PC-3 (cell line): Measurements from ENCODE around the gene NPAS1. TPM values are rescaled to one million over a fixed set of nuclear protein-coding genes. Genes with fewer than 3 reads are reported as not detected.

Source experiments
- ATAC-seq: fragments of 200-7000 bp; cut with Tn5 transposase; 2 replicates; pipeline ENCODE4 v1.9.1; 2020; ENCODE audit warnings: mild to moderate bottlenecking, moderate library complexity
- BruUV-seq: library from RNA; stranded (reverse); fragments of 400-500 nt; replicated peaks from 2 replicates; lab custom pipeline; 2021; lab: Mats Ljungman, UMichigan
- CTCF ChIA-PET: fragments of 300-600 bp; sonication (Branson Sonifier 250); formaldehyde crosslinking; loops from one replicate; lab custom pipeline; 2022; ENCODE audit warnings: antibody characterized with exemption; lab: Charles Lee
- POLR2A ChIA-PET: fragments of 300-600 bp; sonication (Branson Sonifier 250); formaldehyde crosslinking; loops from one replicate; lab custom pipeline; 2022; ENCODE audit warnings: antibody characterized with exemption; ENCODE audit not compliant: unreplicated experiment; lab: Charles Lee
- DNase-seq: peaks from one replicate; pipeline ENCODE4 v3.0.0-alpha.2; 2015
- H2AFZ ChIP-seq: fragments of 300-600 bp; sonication (generic); 2 replicates; pipeline ENCODE4 v1.6.0; 2016; ENCODE audit warnings: antibody characterized with exemption, low read length
- H3F3A ChIP-seq: fragments of 300-600 bp; sonication (generic); one replicate; pipeline ENCODE4 v1.6.0; 2017; ENCODE audit warnings: antibody characterized with exemption, low read length, control low read depth, mild to moderate bottlenecking; ENCODE audit not compliant: unreplicated experiment
- H3K27ac ChIP-seq: fragments of 300-600 bp; sonication (generic); 2 replicates; pipeline ENCODE4 v1.5.1; 2016; ENCODE audit warnings: mild to moderate bottlenecking, low read length
- H3K27me3 ChIP-seq: fragments of 300-600 bp; sonication (generic); 2 replicates; pipeline ENCODE4 v1.6.1; 2016; ENCODE audit warnings: low read length, mixed read lengths
- H3K36me3 ChIP-seq: fragments of 300-600 bp; sonication (generic); 2 replicates; pipeline ENCODE4 v1.6.1; 2016; ENCODE audit warnings: low read depth, mixed run types, low read length, mixed read lengths
- H3K4me1 ChIP-seq: fragments of 300-600 bp; sonication (generic); 2 replicates; pipeline ENCODE4 v1.5.1; 2016; ENCODE audit warnings: low read length; ENCODE audit not compliant: insufficient read depth
- H3K4me2 ChIP-seq: fragments of 300-600 bp; sonication (generic); 2 replicates; pipeline ENCODE4 v1.6.0; 2016; ENCODE audit warnings: low read length
- H3K4me3 ChIP-seq: fragments of 300-600 bp; sonication (generic); 2 replicates; pipeline ENCODE4 v1.5.1; 2016; ENCODE audit warnings: mild to moderate bottlenecking, low read length, mixed read lengths
- H3K79me2 ChIP-seq: fragments of 300-600 bp; sonication (generic); 2 replicates; pipeline ENCODE4 v1.6.1; 2017; ENCODE audit warnings: low read length, mixed read lengths
- H3K9ac ChIP-seq: fragments of 300-600 bp; sonication (generic); 2 replicates; pipeline ENCODE4 v1.6.0; 2016; ENCODE audit warnings: mild to moderate bottlenecking, low read length
- H3K9me2 ChIP-seq: fragments of 300-600 bp; sonication (generic); replicated peaks from 2 replicates; pipeline ENCODE4 v1.6.1; 2016; ENCODE audit warnings: mixed run types, low read length, mixed read lengths
- H3K9me3 ChIP-seq: fragments of 300-600 bp; sonication (generic); 2 replicates; pipeline ENCODE4 v1.6.1; 2016; ENCODE audit warnings: low read length, mixed read lengths
- H4K20me1 ChIP-seq: fragments of 300-600 bp; sonication (generic); 2 replicates; pipeline ENCODE4 v1.6.1; 2016; ENCODE audit warnings: low read length, mixed read lengths
- CTCF ChIP-seq: fragments of 300-600 bp; sonication (generic); conservative IDR thresholded peaks from 2 replicates; pipeline ENCODE4 v1.5.1; 2017; ENCODE audit warnings: antibody characterized with exemption, low read depth, mild to moderate bottlenecking, low read length
- EZH2 ChIP-seq: fragments of 300-600 bp; sonication (generic); IDR thresholded peaks from one replicate; pipeline ENCODE4 v1.6.1; 2017; ENCODE audit warnings: antibody characterized with exemption, mild to moderate bottlenecking, low read length; ENCODE audit not compliant: unreplicated experiment
- EZH2phosphoT487 ChIP-seq: fragments of 300-600 bp; sonication (generic); IDR thresholded peaks from 2 replicates; pipeline ENCODE4 v1.6.1; 2018; ENCODE audit warnings: mild to moderate bottlenecking, antibody characterized with exemption, low read length, borderline replicate concordance
- intact Hi-C: fragments of 100-400 bp; cut with micrococcal nuclease; formaldehyde crosslinking; loops from 2 replicates; pipeline ENCODE4 v1.9.0; 2023
- total RNA-seq: library from RNA; depleted of rRNA; stranded (reverse); fragments of >200 nt; gene quantifications from 2 replicates; pipeline ENCODE4 v1.2.3, GENCODE V29; 2014

The NPAS1 gene
- total RNA-seq, 1 experiment from 2014 or later = 1.6 TPM

GRCh38 chr19:47056411-47056810 lies 36.8 kb downstream of the NPAS1 start:
- BruUV-seq = no TSS peak
- ChIA-PET CTCF (no interaction called here), POLR2A (no interaction called here)
- DNase-seq (no peak), ATAC-seq (no peak)
- no peak for TF ChIP-seq EZH2phosphoT487
- no peak overlapping the region for H3K4me2 ChIP-seq
- no peaks in the 10 kb centered on the region for H3K79me2 ChIP-seq
- no peak overlapping the region for H3K4me3 ChIP-seq
- H3K9me2 ChIP-seq = no peaks in the 10 kb centered on the region
- no peak overlapping the region for H2AFZ ChIP-seq
- H3K4me1 ChIP-seq = no peaks in the 10 kb centered on the region
- H4K20me1 ChIP-seq = no peaks in the 10 kb centered on the region
- no peaks in the 10 kb centered on the region for H3K9me3 ChIP-seq
- no peaks in the 10 kb centered on the region for H3K27me3 ChIP-seq
- H3F3A ChIP-seq = no peaks in the 10 kb centered on the region
- H3K27ac ChIP-seq = no peak overlapping the region
- no peaks in the 10 kb centered on the region for H3K36me3 ChIP-seq
- intact Hi-C loops = no loop called here
- no peak overlapping the region for H3K9ac ChIP-seq

GRCh38 chr19:47057328-47057727 lies 37.7 kb downstream of the NPAS1 start:
- no peak overlapping the region for H3K4me2 ChIP-seq
- no peaks in the 10 kb centered on the region for H3K27me3 ChIP-seq
- BruUV-seq = no TSS peak
- no peak overlapping the region for H2AFZ ChIP-seq
- H3K4me1 ChIP-seq = no peaks in the 10 kb centered on the region
- H4K20me1 ChIP-seq = no peaks in the 10 kb centered on the region
- H3F3A ChIP-seq = no peaks in the 10 kb centered on the region
- CTCF ChIA-PET = no interaction called here
- no peaks in the 10 kb centered on the region for H3K79me2 ChIP-seq
- no peak overlapping the region for H3K4me3 ChIP-seq
- H3K9ac ChIP-seq = no peak overlapping the region
- TF ChIP-seq CTCF (no peak), EZH2 (no peak), EZH2phosphoT487 (no peak)
- no peak overlapping the region for H3K27ac ChIP-seq
- DNase-seq (no peak), ATAC-seq (no peak)
- no peaks in the 10 kb centered on the region for H3K9me2 ChIP-seq
- H3K9me3 ChIP-seq = no peaks in the 10 kb centered on the region
- POLR2A ChIA-PET = no interaction called here
- H3K36me3 ChIP-seq = no peaks in the 10 kb centered on the region
- intact Hi-C loops = no loop called here

- ChIA-PET CTCF (interaction anchor here (0.6 kb wide), 1 partner anchor 48 kb away, joined by 3 read pairs; no protein-coding TSS in a partner anchor), POLR2A (no interaction called here)
- Histone ChIP-seq H3K4me2 (no peak overlapping the region), H3K9ac (no peak overlapping the region), H3K4me1 (no peaks in the 10 kb centered on the region), H3K27me3 (no peaks in the 10 kb centered on the region), H3K79me2 (no peaks in the 10 kb centered on the region), H4K20me1 (no peaks in the 10 kb centered on the region), H3K9me3 (no peaks in the 10 kb centered on the region), H2AFZ (no peak overlapping the region), H3K36me3 (no peaks in the 10 kb centered on the region), H3K9me2 (no peaks in the 10 kb centered on the region), H3K27ac (no peak overlapping the region), H3F3A (no peaks in the 10 kb centered on the region), H3K4me3 (no peak overlapping the region)
- no TSS peak for BruUV-seq
- TF ChIP-seq CTCF (no peak), EZH2phosphoT487 (no peak), EZH2 (no peak)
- DNase-seq (no peak), ATAC-seq (no peak)
- intact Hi-C loops = no loop called here
These were observed 39.0 kb downstream of the NPAS1 start for GRCh38 chr19:47058621-47059022.
